Endothelial cell of umbilical vein (primary cell): ENCODE data around the gene MYBBP1A.

Experiments used
- GATA2 ChIP-seq: IDR thresholded peaks from 2 replicates; pipeline ENCODE4 v1.7.0; 2011; ENCODE audit warnings: low read depth, mild to moderate bottlenecking, moderate library complexity, mixed read lengths, low read length; ENCODE audit not compliant: insufficient read length, insufficient read depth
- POLR2A ChIP-seq: IDR thresholded peaks from 2 replicates; pipeline ENCODE4 v1.6.1; 2012; ENCODE audit warnings: low read depth, mild to moderate bottlenecking, control low read depth, low read length
- TF ChIP-seq, protein P1 (sequence below), 2 donors: IDR thresholded peaks; 1 replicate in 1 of 2; 2 replicates in 1 of 2; pipeline ENCODE4 v1.5.1; 2011; ENCODE audit warnings: low read length in 2 of 2, mild to moderate bottlenecking in 2 of 2, moderate library complexity in 2 of 2, control low read depth in 1 of 2, inconsistent platforms in 1 of 2, low read depth in 1 of 2; ENCODE audit not compliant: insufficient read depth in 1 of 2; ENCODE audit errors: extremely low read depth in 1 of 2

GRCh38 chr17:4535667-4536258 lies 19.4 kb downstream of the MYBBP1A start:
- TF ChIP-seq POLR2A = no peak
- TF ChIP-seq, protein P1, sequence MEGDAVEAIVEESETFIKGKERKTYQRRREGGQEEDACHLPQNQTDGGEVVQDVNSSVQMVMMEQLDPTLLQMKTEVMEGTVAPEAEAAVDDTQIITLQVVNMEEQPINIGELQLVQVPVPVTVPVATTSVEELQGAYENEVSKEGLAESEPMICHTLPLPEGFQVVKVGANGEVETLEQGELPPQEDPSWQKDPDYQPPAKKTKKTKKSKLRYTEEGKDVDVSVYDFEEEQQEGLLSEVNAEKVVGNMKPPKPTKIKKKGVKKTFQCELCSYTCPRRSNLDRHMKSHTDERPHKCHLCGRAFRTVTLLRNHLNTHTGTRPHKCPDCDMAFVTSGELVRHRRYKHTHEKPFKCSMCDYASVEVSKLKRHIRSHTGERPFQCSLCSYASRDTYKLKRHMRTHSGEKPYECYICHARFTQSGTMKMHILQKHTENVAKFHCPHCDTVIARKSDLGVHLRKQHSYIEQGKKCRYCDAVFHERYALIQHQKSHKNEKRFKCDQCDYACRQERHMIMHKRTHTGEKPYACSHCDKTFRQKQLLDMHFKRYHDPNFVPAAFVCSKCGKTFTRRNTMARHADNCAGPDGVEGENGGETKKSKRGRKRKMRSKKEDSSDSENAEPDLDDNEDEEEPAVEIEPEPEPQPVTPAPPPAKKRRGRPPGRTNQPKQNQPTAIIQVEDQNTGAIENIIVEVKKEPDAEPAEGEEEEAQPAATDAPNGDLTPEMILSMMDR (IDR thresholded peaks at IDR 0.05; ENCODE audit: extremely low read depth in 1 of 2, insufficient read depth in 1 of 2, low read depth in 1 of 2, low read length in 2 of 2) = no peak
- no peak for TF ChIP-seq GATA2
